HCT116 (cell line): Measurements from ENCODE around the gene ZEB1. TPM values are rescaled to one million over a fixed set of nuclear protein-coding genes. Genes with fewer than 3 reads are reported as not detected.

Experiments
- ATAC-seq: fragments of 200-7000 bp; cut with Tn5 transposase; 2 replicates; pipeline ENCODE4 v1.9.1; 2020; ENCODE audit warnings: mild to moderate bottlenecking, moderate library complexity
- BruUV-seq: library from RNA; stranded (reverse); fragments of 400-500 nt; replicated peaks from 2 replicates; lab custom pipeline; 2021; lab: Mats Ljungman, UMichigan
- CTCF ChIA-PET: fragments of 300-600 bp; sonication (Branson Sonifier 250); formaldehyde crosslinking; loops from one replicate; lab custom pipeline; 2021; ENCODE audit warnings: antibody characterized with exemption; lab: Charles Lee
- POLR2A ChIA-PET: fragments of 300-600, 350-600 bp; sonication (Branson Sonifier 250); formaldehyde crosslinking; loops from one replicate; lab custom pipeline; 2021; ENCODE audit warnings: antibody characterized with exemption; lab: Charles Lee
- RAD21 ChIA-PET, 2 experiments: fragments of 300-600 bp; sonication (Branson Sonifier 250); formaldehyde crosslinking; loops; one replicate each; lab custom pipeline; 2023; ENCODE audit warnings: low total read pairs in 2 of 2; ENCODE audit not compliant: uncharacterized antibody in 2 of 2, unreplicated experiment in 2 of 2, low non-redundant PET in 1 of 2; lab: Charles Lee
- DNase-seq: peaks from one replicate; pipeline ENCODE4 v3.0.0-alpha.2; 2010; ENCODE audit warnings: low read depth, low spot score
- H2AFZ ChIP-seq: fragments of 200-600 bp; shearing (Covaris generic), sonication (generic); 2 replicates; pipeline ENCODE4 v1.6.1; 2017; ENCODE audit warnings: low read depth, mixed run types, mixed read lengths, antibody characterized with exemption, low read length; ENCODE audit not compliant: poor library complexity, severe bottlenecking
- H3K27ac ChIP-seq: 2 replicates; pipeline ENCODE4 v1.5.1; 2012; ENCODE audit warnings: low read depth, low read length
- H3K27me3 ChIP-seq: fragments of 200-600 bp; sonication (generic); 2 replicates; pipeline ENCODE4 v1.6.1; 2016; ENCODE audit warnings: mixed run types, low read length, mixed read lengths; ENCODE audit not compliant: insufficient read depth
- H3K36me3 ChIP-seq, 2 experiments: fragments of 200-500 bp in 1 of 2; fragments of 200-600 bp in 1 of 2; sonication (Bioruptor generic) in 1 of 2; sonication (generic) in 1 of 2; 2 replicates each; pipeline versions ENCODE4 v1.5.1 to v1.6.1; 2014 to 2016; ENCODE audit warnings: low read length in 2 of 2, inconsistent platforms in 1 of 2, mixed read lengths in 1 of 2, mixed run types in 1 of 2; ENCODE audit not compliant: insufficient read depth in 2 of 2, control insufficient read depth in 1 of 2
- H3K4me1 ChIP-seq, 2 experiments: fragments of 200-600 bp in 1 of 2; sonication (generic) in 1 of 2; 2 replicates each; pipeline versions ENCODE4 v1.5.1 to v1.6.1; 2012 to 2017; ENCODE audit warnings: low read length in 2 of 2, inconsistent platforms in 1 of 2, mild to moderate bottlenecking in 1 of 2, mixed read lengths in 1 of 2, mixed run types in 1 of 2, moderate library complexity in 1 of 2; ENCODE audit not compliant: insufficient read depth in 2 of 2, control insufficient read depth in 1 of 2
- H3K4me2 ChIP-seq: fragments of 200-600 bp; sonication (generic); 2 replicates; pipeline ENCODE4 v1.6.1; 2017; ENCODE audit warnings: mixed run types, low read length, mixed read lengths
- H3K4me3 ChIP-seq, 2 experiments: fragments of 200-600 bp in 1 of 2; sonication (generic) in 1 of 2; replicated peaks in 1 of 2; 2 replicates each; pipeline ENCODE4 v1.5.1; 2011 to 2016; ENCODE audit warnings: low read length in 2 of 2, control low read depth in 1 of 2, low read depth in 1 of 2, mild to moderate bottlenecking in 1 of 2, mixed read lengths in 1 of 2, mixed run types in 1 of 2
- H3K79me2 ChIP-seq: fragments of 200-600 bp; sonication (generic); 2 replicates; pipeline ENCODE4 v1.6.1; 2017; ENCODE audit warnings: mild to moderate bottlenecking, mixed run types, low read length, moderate library complexity, mixed read lengths; ENCODE audit not compliant: insufficient read depth
- H3K9ac ChIP-seq: fragments of 200-600 bp; sonication (generic); 2 replicates; pipeline ENCODE4 v1.6.1; 2016; ENCODE audit warnings: low read length, mixed read lengths
- H3K9me2 ChIP-seq: fragments of 200-600 bp; sonication (generic), shearing (Covaris generic); 2 replicates; pipeline ENCODE4 v1.6.1; 2017; ENCODE audit warnings: mixed run types, mild to moderate bottlenecking, moderate library complexity; ENCODE audit not compliant: insufficient read depth
- H3K9me3 ChIP-seq, 2 experiments: fragments of 200-500 bp in 1 of 2; fragments of 200-600 bp in 1 of 2; sonication (Bioruptor generic) in 1 of 2; sonication (generic) in 1 of 2; 2 replicates each; pipeline ENCODE4 v1.6.1; 2014 to 2017; ENCODE audit warnings: low read length in 2 of 2, mixed read lengths in 2 of 2, inconsistent platforms in 1 of 2, low read depth in 1 of 2, mild to moderate bottlenecking in 1 of 2, mixed run types in 1 of 2, moderate library complexity in 1 of 2; ENCODE audit not compliant: control insufficient read depth in 1 of 2, insufficient read depth in 1 of 2
- H4K20me1 ChIP-seq: fragments of 200-600 bp; sonication (generic), shearing (Covaris generic); 2 replicates; pipeline ENCODE4 v1.6.1; 2017; ENCODE audit warnings: mixed run types, mild to moderate bottlenecking, moderate library complexity; ENCODE audit not compliant: insufficient read depth
- ATF3 ChIP-seq: IDR thresholded peaks from 2 replicates; pipeline ENCODE4 v1.6.1; 2012
- CBX3 ChIP-seq: IDR thresholded peaks from 2 replicates; pipeline ENCODE4 v1.6.1; 2012; ENCODE audit warnings: low read depth
- CEBPB ChIP-seq: IDR thresholded peaks from 2 replicates; pipeline ENCODE4 v1.6.1; 2012; ENCODE audit warnings: low read depth
- CTCF ChIP-seq, 3 experiments: fragments of 200-600 bp in 1 of 3; sonication (generic) in 1 of 3; IDR thresholded peaks in 2 of 3; conservative IDR thresholded peaks in 1 of 3; 2 replicates each; pipeline ENCODE4 v1.5.1; 2012 to 2017; ENCODE audit warnings: low read depth in 2 of 3, low read length in 2 of 3, antibody characterized with exemption in 1 of 3, borderline replicate concordance in 1 of 3, control low read depth in 1 of 3, mild to moderate bottlenecking in 1 of 3, mixed read lengths in 1 of 3, mixed run types in 1 of 3, moderate library complexity in 1 of 3; ENCODE audit not compliant: insufficient read depth in 1 of 3
- EGR1 ChIP-seq: IDR thresholded peaks from 2 replicates; pipeline ENCODE4 v1.6.1; 2012; ENCODE audit warnings: low read depth
- ELF1 ChIP-seq: IDR thresholded peaks from 2 replicates; pipeline ENCODE4 v1.6.1; 2012; ENCODE audit warnings: low read depth, borderline replicate concordance
- EZH2 ChIP-seq: fragments of 200-600 bp; sonication (generic); IDR thresholded peaks from 2 replicates; pipeline ENCODE4 v1.6.1; 2017; ENCODE audit warnings: antibody characterized with exemption, mixed run types
- EZH2phosphoT487 ChIP-seq: fragments of 200-600 bp; IDR thresholded peaks from 2 replicates; pipeline ENCODE4 v1.6.1; 2018; ENCODE audit warnings: antibody characterized with exemption, borderline replicate concordance
- FOSL1 ChIP-seq: IDR thresholded peaks from 2 replicates; pipeline ENCODE4 v1.6.1; 2012; ENCODE audit warnings: low read depth
- JUND ChIP-seq: IDR thresholded peaks from 2 replicates; pipeline ENCODE4 v1.6.1; 2012
- MAX ChIP-seq: IDR thresholded peaks from 2 replicates; pipeline ENCODE4 v1.6.1; 2012
- POLR2AphosphoS5 ChIP-seq: IDR thresholded peaks from 2 replicates; pipeline ENCODE4 v1.6.1; 2011; ENCODE audit warnings: mild to moderate bottlenecking, low read depth, low read length, moderate library complexity
- RAD21 ChIP-seq: IDR thresholded peaks from 2 replicates; pipeline ENCODE4 v1.6.1; 2012; ENCODE audit warnings: low read depth, mild to moderate bottlenecking
- REST ChIP-seq: IDR thresholded peaks from 2 replicates; pipeline ENCODE4 v1.6.1; 2012; ENCODE audit warnings: low read depth
- SP1 ChIP-seq: IDR thresholded peaks from 2 replicates; pipeline ENCODE4 v1.6.1; 2012; ENCODE audit warnings: low read depth
- SRF ChIP-seq: IDR thresholded peaks from 2 replicates; pipeline ENCODE4 v1.6.1; 2012; ENCODE audit warnings: low read depth
- TCF7L2 ChIP-seq: IDR thresholded peaks from 2 replicates; pipeline ENCODE4 v1.7.0; 2011; ENCODE audit warnings: borderline replicate concordance, inconsistent platforms; ENCODE audit not compliant: insufficient read depth, insufficient read length; ENCODE audit errors: extremely low read depth
- YY1 ChIP-seq: IDR thresholded peaks from 2 replicates; pipeline ENCODE4 v1.6.1; 2011; ENCODE audit warnings: low read length, low read depth, moderate library complexity, mild to moderate bottlenecking; ENCODE audit not compliant: insufficient replicate concordance; ENCODE audit errors: extremely low read depth
- ZBTB33 ChIP-seq: IDR thresholded peaks from 2 replicates; pipeline ENCODE4 v1.6.1; 2011; ENCODE audit warnings: mild to moderate bottlenecking, low read length, moderate library complexity; ENCODE audit not compliant: insufficient replicate concordance; ENCODE audit errors: extremely low read depth
- ZFX ChIP-seq: fragments of 450-650 bp; IDR thresholded peaks from 2 replicates; pipeline ENCODE4 v1.6.1; 2017
- intact Hi-C: fragments of 100-400 bp; cut with micrococcal nuclease; formaldehyde crosslinking; loops from 2 replicates; pipeline ENCODE4 v1.10.0; 2022
- total RNA-seq: library from RNA; stranded (reverse); gene quantifications from one replicate; pipeline ENCODE4 v1.2.1, GENCODE V29; 2021; ENCODE audit not compliant: unreplicated experiment

Gene ZEB1
- total RNA-seq, 1 experiment from 2014 or later: 3.4 TPM

- H3K36me3 ChIP-seq: no peaks in the 10 kb centered on the region
- no peaks in the 10 kb centered on the region for H4K20me1 ChIP-seq
- RAD21 ChIA-PET: no interaction called here
- no TSS peak for BruUV-seq
- TF ChIP-seq ELF1 (no peak), ZBTB33 (no peak), CTCF (IDR thresholded peaks at IDR 0.05 in 2 of 3, conservative IDR thresholded peaks at IDR 0.05 in 1 of 3; ENCODE audit: borderline replicate concordance in 1 of 3, insufficient read depth in 1 of 3, low read depth in 2 of 3, low read length in 2 of 3) (no peak), POLR2AphosphoS5 (no peak), EZH2 (no peak), EZH2phosphoT487 (no peak), EGR1 (no peak), JUND (no peak), SP1 (no peak), ZFX (no peak), RAD21 (no peak), FOSL1 (no peak), SRF (no peak), CBX3 (no peak), MAX (no peak), REST (no peak), YY1 (no peak), TCF7L2 (no peak), CEBPB (no peak), ATF3 (no peak)
- no peaks in the 10 kb centered on the region for H3K27me3 ChIP-seq
- CTCF ChIA-PET: no interaction called here
- intact Hi-C loops: no loop called here
- H3K4me1 ChIP-seq: no peaks in the 10 kb centered on the region
- H3K79me2 ChIP-seq: no peaks in the 10 kb centered on the region
- POLR2A ChIA-PET: no interaction called here
- no peak overlapping the region for H3K27ac ChIP-seq
- H3K9ac ChIP-seq: no peak overlapping the region
- H3K9me2 ChIP-seq: no peaks in the 10 kb centered on the region
- H3K4me3 ChIP-seq: no peak overlapping the region
- no peak overlapping the region for H2AFZ ChIP-seq
- ATAC-seq: no peak
- H3K4me2 ChIP-seq: no peak overlapping the region
- DNase-seq: no peak
- no peaks in the 10 kb centered on the region for H3K9me3 ChIP-seq
Observed at GRCh38 chr10:31296754-31297153, 22.3 kb upstream of the ZEB1 start.
